ENCODE data around the gene ENG. TPM values are rescaled to one million over a fixed set of nuclear protein-coding genes. Genes with fewer than 3 reads are reported as not detected.

The ENG gene
- total and polyA plus RNA-seq, 2 of the 8 experiments (the other 6 are each of a cell fraction or from before 2014, with no cell fraction given): 1.8 to 4.4 TPM

DNA sequence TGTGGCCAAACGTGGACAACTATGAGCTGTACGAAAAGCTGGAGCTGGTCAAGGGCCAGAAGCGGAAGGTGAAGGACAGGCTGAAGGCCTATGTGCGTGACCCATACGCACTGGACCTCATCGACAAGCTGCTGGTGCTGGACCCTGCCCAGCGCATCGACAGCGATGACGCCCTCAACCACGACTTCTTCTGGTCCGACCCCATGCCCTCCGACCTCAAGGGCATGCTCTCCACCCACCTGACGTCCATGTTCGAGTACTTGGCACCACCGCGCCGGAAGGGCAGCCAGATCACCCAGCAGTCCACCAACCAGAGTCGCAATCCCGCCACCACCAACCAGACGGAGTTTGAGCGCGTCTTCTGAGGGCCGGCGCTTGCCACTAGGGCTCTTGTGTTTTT, 65.3 kb downstream of the ENG start:
- H2BK120ac ChIP-seq (replicated peaks; ENCODE audit: low read depth, low read length): no peak overlapping the region
- H2BK12ac ChIP-seq (ENCODE audit: low read depth, low read length): peak overlapping the region; percentile 55; the same call in 1 of the 2 replicates
- no peak overlapping the region for H4K8ac ChIP-seq (ENCODE audit: extremely low read depth, insufficient read depth, low read length)
- H3K9me3 ChIP-seq (ENCODE audit: insufficient read depth in 2 of 2, low read depth in 1 of 2, low read length in 1 of 2): no peaks in the 10 kb centered on the region
- H3K27me3 ChIP-seq (replicated peaks in 1 of 4; ENCODE audit: control insufficient read depth in 3 of 4, extremely low read depth in 1 of 4, insufficient read depth in 3 of 4, low read length in 3 of 4): no peaks in the 10 kb centered on the region
- H3K36me3 ChIP-seq (ENCODE audit: control insufficient read depth in 2 of 4, insufficient read depth in 4 of 4, low read length in 3 of 4): peaks cover 29 to 53% (median 45%) of the 10 kb centered on the region in 4 experiments
- 98% methylated on average over 25 of the region's 25 CpGs; no CpG with 5 or more reads in 1 of the 2 experiments for WGBS, 2 experiments (ENCODE audit: extremely low coverage in 1 of 2, insufficient coverage in 1 of 2, insufficient read length in 1 of 2, insufficient replicate concordance in 2 of 2, low coverage in 1 of 2, low lambda C conversion rate in 2 of 2, missing lambda C conversion rate in 1 of 2)
- H2BK20ac ChIP-seq (ENCODE audit: low read length): no peak overlapping the region
- TF ChIP-seq GABPA (IDR thresholded peaks at IDR 0.05; ENCODE audit: borderline replicate concordance, insufficient read depth, low read length) (no peak), JUN (IDR thresholded peaks at IDR 0.05; ENCODE audit: low read depth, low read length) (no peak), BCL11A (IDR thresholded peaks at IDR 0.05; ENCODE audit: low read depth in 2 of 2, low read length in 2 of 2) (no peak), ASH2L (IDR thresholded peaks at IDR 0.05; ENCODE audit: low read length) (no peak), EP300 (IDR thresholded peaks at IDR 0.05; ENCODE audit: borderline replicate concordance in 1 of 2, low read depth in 2 of 2, low read length in 2 of 2) (no peak), KDM4A (IDR thresholded peaks at IDR 0.05; ENCODE audit: low read depth, low read length, severe bottlenecking) (no peak)
- H3K79me1 ChIP-seq (ENCODE audit: low read depth, low read length): peaks cover 10% of the 10 kb centered on the region
- no peak overlapping the region for H3K4ac ChIP-seq (replicated peaks; ENCODE audit: insufficient read length, low read depth, low read length)
- no peak for DNase-seq (ENCODE audit: low read depth in 1 of 2, low spot score in 2 of 2)
- CTCF ChIA-PET (ENCODE audit: partially characterized antibody): interaction anchor here (0.6 to 16.2 kb wide), 7 partner anchors 9 to 573 kb away, joined by 3 to 227 read pairs (median 4); no protein-coding TSS in a partner anchor
- H3K14ac ChIP-seq (ENCODE audit: insufficient read length): no peak overlapping the region
- H3K79me2 ChIP-seq (ENCODE audit: control insufficient read depth in 1 of 2, insufficient read depth in 2 of 2, low read length in 2 of 2): peaks cover 3 to 37% of the 10 kb centered on the region in 2 experiments; a peak in 2 of 4 replicates
- no peak overlapping the region for H3K4me3 ChIP-seq (ENCODE audit: extremely low read depth in 1 of 4, insufficient read depth in 2 of 4, low read depth in 3 of 4, low read length in 4 of 4)
- peaks cover 25 to 30% of the 10 kb centered on the region in 2 experiments for H4K20me1 ChIP-seq (replicated peaks in 1 of 2; ENCODE audit: control insufficient read depth in 1 of 2, insufficient read depth in 2 of 2, low read length in 2 of 2)
- no peak overlapping the region for H4K91ac ChIP-seq (replicated peaks; ENCODE audit: insufficient read length, low read length)
- POLR2A ChIA-PET (ENCODE audit: partially characterized antibody): interaction anchor here (0.9 to 10.2 kb wide), 12 partner anchors 9 to 283 kb away, joined by 3 to 140 read pairs (median 4); partner anchors contain the start of genes ENG and FPGS
- peaks cover 0 to 4% (median under 1%) of the 10 kb centered on the region in 4 experiments; a peak in 2 of 7 replicates for H3K4me1 ChIP-seq (replicated peaks in 1 of 4; ENCODE audit: control insufficient read depth in 3 of 4, insufficient read depth in 4 of 4, low read length in 3 of 4)
- no peak for FAIRE-seq
- H3K23ac ChIP-seq (ENCODE audit: insufficient read length): no peak overlapping the region
- no peak overlapping the region for H4K5ac ChIP-seq (ENCODE audit: insufficient read length, low read depth, low read length)
- H2BK5ac ChIP-seq (ENCODE audit: low read depth, low read length): no peak overlapping the region
- H3K18ac ChIP-seq (ENCODE audit: extremely low read depth, low read length): no peak overlapping the region
- H3K9ac ChIP-seq (replicated peaks in 1 of 4; ENCODE audit: extremely low read depth in 1 of 4, low read depth in 3 of 4, low read length in 3 of 4): no peak overlapping the region
- H3K27ac ChIP-seq (ENCODE audit: low read depth, low read length): no peak overlapping the region
- no peak overlapping the region for H3K56ac ChIP-seq (replicated peaks; ENCODE audit: insufficient read length, low read depth, low read length)
- no peaks in the 10 kb centered on the region for H3K23me2 ChIP-seq (ENCODE audit: low read depth, low read length)
- H2BK15ac ChIP-seq (ENCODE audit: low read length): no peak overlapping the region
- H2AK5ac ChIP-seq (ENCODE audit: low read depth, low read length): no peak overlapping the region
- H3K4me2 ChIP-seq (ENCODE audit: insufficient read depth in 1 of 2, low read depth in 2 of 2, low read length in 2 of 2): no peak overlapping the region
- no peak overlapping the region for H2AFZ ChIP-seq (ENCODE audit: low read length)
